ENCODE data around the gene AOPEP.

The AOPEP gene

GRCh38 chr9:94761481-94761880 lies 35.0 kb downstream of the AOPEP start:
- TF ChIP-seq, protein P1, sequence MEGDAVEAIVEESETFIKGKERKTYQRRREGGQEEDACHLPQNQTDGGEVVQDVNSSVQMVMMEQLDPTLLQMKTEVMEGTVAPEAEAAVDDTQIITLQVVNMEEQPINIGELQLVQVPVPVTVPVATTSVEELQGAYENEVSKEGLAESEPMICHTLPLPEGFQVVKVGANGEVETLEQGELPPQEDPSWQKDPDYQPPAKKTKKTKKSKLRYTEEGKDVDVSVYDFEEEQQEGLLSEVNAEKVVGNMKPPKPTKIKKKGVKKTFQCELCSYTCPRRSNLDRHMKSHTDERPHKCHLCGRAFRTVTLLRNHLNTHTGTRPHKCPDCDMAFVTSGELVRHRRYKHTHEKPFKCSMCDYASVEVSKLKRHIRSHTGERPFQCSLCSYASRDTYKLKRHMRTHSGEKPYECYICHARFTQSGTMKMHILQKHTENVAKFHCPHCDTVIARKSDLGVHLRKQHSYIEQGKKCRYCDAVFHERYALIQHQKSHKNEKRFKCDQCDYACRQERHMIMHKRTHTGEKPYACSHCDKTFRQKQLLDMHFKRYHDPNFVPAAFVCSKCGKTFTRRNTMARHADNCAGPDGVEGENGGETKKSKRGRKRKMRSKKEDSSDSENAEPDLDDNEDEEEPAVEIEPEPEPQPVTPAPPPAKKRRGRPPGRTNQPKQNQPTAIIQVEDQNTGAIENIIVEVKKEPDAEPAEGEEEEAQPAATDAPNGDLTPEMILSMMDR (IDR thresholded peaks at IDR 0.05; ENCODE audit: low read depth, low read length), result no peak
- no peak for DNase-seq (ENCODE audit: extremely low read depth, low read depth)

- TF ChIP-seq, protein P1 (IDR thresholded peaks at IDR 0.05; ENCODE audit: low read depth, low read length), result no peak
- no peak for DNase-seq (ENCODE audit: extremely low read depth, low read depth)
Observed at GRCh38 chr9:94767331-94768072, 41.0 kb downstream of the AOPEP start.

DNA sequence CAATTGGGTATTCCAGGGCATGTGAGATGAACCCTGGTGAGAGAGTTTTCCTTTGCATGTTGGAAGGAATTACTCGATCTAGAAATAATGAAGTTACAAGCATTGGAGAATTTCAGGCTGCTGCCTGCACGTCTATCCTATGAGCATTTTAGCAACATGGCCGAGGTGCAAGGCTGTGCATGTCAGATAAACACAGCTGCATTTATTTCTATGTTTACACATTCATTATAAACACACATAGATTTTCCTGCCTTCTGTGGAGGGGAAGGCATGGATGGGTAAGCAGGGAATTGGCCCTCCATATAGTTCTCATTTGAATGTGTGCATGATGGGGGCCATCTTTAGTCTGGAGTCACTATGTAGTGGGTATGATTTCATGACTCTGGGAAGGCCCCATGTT lies 42.3 kb downstream of the AOPEP start:
- DNase-seq (ENCODE audit: extremely low read depth, low read depth), result no peak
- TF ChIP-seq, protein P1 (IDR thresholded peaks at IDR 0.05; ENCODE audit: low read depth, low read length), result no peak

DNA sequence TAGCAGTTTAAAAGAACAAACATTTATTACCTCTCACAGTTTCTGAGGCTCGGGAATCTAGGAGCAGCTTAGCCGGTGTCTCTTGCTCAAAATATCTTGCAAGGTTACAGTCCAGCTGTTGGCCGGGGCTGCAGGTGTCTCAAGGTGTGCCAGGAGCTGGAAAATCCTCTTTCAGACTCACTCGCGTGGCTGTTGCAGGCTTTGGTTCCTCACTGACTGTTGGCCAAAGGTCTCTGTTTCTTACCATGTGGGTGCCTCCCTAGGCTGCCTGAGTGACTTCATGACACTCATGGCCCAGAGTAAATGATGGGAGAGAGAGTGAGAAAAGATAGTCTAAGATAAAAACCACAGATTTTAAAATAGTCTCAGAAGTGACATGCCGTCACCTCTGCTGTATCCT lies 43.8 kb downstream of the AOPEP start:
- TF ChIP-seq, protein P1 (IDR thresholded peaks at IDR 0.05; ENCODE audit: low read depth, low read length), result no peak
- DNase-seq (ENCODE audit: extremely low read depth, low read depth), result no peak

- TF ChIP-seq, protein P1 (IDR thresholded peaks at IDR 0.05; ENCODE audit: low read depth, low read length), result no peak
Observed at GRCh38 chr9:94771096-94771495, 44.6 kb downstream of the AOPEP start.

GRCh38 chr9:94772144-94772543 lies 45.6 kb downstream of the AOPEP start:
- DNase-seq (ENCODE audit: extremely low read depth, low read depth), result no peak
- TF ChIP-seq, protein P1 (IDR thresholded peaks at IDR 0.05; ENCODE audit: low read depth, low read length), result no peak

More at GRCh38 chr9:94771096-94771495, 44.6 kb downstream of the AOPEP start:
- DNase-seq (ENCODE audit: extremely low read depth, low read depth), result no peak

DNA sequence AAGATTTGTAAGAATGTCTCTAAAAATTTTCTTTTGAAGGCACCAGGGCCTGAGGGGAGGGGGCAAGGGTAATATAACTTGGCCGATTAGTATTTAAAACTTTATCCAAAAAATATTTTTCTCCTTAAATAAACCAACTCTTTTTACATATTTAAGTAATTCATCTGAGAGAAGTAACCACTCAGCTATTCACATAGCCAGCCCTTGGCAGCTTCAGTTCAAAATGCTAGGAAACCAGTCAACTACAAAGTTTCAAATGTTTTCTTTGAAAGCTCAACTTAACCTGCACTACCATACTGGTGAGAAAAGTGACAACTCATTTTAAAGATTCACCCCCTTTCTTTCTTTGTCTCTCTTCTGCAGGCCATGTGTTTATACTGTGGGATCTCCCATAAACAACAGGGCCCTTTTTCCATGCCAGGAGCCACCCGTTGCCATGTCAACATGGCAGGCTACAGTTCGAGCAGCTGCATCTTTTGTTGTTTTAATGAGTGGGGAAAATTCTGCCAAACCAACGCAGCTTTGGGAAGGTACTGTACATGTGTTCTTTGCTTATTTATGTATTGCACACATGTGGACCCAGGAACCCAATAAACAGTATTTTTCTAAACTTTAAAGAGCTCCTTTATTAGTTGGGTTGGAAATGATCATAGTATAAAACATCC lies 46.3 kb downstream of the AOPEP start:
- DNase-seq (ENCODE audit: extremely low read depth, low read depth), result peak; percentile 24
- TF ChIP-seq, protein P1 (IDR thresholded peaks at IDR 0.05; ENCODE audit: low read depth, low read length), result no peak
